ENCODE measurements around the gene GAMT.

The GAMT gene

GRCh38 chr19:1365319-1366269 lies 35.7 kb downstream of the GAMT start:
- DNase-seq (ENCODE audit: low read depth, low spot score), result no peak

DNA sequence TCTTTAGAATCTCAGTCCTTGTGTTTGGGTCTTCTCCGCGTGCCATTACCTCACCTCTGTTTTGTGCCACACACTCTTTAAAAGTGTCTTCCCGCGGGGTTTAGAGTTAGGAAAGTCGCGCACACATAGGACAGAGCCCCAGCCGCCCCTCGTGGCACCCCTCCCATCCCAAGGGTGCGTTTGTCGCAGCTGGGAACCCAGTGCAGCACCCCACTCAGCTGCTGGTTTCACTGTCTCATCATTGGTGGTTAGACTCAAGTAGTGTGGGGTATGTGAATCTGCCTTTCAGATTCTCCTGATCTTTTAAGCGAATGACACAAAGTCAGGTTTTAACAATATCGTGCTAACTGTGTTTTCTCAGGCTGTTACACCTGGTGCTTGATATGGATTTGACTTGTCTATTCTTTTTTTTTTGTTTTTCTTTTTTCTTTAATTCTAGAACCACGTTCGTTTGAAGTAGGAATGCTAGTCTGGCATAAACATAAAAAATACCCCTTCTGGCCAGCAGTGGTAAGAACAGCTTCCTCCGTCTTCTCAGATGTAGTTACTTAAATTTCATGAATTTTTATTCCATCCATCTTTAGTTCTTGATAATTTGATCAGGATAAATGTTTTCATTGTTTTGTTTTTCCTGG lies 37.2 kb downstream of the GAMT start:
- DNase-seq (ENCODE audit: low read depth, low spot score), result no peak

DNA sequence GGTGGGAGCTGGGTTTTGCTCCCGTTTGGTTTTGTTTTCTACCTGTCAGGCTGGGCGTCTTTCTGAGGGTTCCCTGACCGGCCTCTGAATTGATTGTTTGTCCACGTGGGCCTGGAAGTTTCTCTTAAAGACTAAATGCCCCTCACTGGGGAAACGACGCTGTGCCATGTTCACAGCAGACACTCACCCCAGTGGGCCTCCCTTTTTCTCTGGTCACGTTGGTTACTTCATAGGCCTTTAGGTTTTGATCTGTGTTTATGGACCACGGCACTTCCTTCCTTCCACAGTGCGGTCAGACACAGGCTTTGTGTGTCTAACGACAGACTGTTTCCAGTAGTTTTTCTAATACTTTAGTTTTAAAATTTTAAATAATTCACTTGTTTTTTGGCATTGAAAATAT lies 37.7 kb downstream of the GAMT start:
- no peak for DNase-seq (ENCODE audit: low read depth, low spot score)

- DNase-seq (ENCODE audit: low read depth, low spot score), result no peak
Observed at GRCh38 chr19:1362387-1363257, 38.7 kb downstream of the GAMT start.

- peak; percentile 44 for DNase-seq (ENCODE audit: low read depth, low spot score)
Observed at GRCh38 chr19:1361601-1362386, 39.5 kb downstream of the GAMT start.

DNA sequence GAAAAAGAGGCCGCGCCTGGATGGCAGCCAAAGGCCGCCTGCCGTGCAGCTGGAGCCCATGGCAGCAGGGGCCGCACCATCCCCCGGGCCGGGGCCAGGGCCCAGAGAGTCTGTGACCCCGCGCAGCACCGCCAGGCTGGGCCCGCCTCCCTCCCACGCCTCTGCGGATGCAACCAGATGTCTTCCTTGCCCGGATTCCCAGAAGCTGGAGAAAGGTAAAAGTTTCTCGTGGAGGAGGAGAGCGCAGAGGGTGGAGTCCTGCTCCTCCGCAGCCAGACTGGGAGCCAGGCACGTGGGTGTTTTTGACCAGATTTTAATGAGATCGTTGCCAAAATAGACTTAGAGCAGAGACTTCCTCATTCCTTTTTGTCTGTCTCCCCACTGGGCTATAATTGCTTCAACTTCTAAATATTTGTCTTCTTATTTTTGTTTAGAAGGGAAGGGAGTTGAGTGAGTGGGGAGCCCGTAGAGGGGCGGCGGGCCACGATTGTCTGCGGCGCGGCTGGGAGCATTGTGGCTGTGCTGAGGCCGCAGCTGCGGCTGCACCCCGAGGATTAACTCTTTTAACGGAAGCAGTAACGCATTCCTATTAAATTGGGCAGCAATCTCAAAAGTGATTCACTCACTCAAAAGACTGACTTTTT lies 40.4 kb downstream of the GAMT start:
- no peak for DNase-seq (ENCODE audit: low read depth, low spot score)

DNA sequence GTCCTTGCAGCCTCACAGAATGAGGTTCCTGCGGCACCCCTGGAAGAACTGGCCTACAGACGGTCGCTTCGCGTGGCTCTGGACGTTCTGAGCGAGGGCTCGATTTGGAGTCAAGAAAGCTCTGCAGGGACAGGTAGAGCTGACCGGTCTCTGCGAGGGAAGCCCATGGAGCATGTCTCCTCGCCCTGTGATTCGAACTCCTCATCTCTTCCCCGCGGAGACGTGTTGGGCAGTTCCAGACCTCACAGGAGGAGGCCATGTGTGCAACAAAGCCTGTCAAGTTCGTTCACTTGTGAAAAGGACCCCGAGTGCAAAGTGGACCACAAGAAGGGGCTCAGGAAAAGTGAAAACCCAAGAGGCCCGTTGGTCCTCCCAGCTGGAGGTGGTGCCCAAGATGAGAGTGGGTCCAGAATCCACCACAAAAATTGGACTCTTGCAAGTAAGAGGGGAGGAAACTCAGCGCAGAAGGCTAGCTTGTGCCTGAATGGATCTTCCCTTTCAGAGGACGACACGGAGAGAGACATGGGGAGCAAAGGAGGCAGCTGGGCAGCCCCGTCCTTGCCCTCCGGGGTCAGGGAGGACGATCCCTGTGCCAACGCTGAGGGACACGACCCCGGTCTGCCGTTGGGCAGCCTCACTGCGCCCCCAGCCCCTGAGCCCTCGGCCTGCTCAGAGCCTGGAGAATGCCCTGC lies 41.1 kb downstream of the GAMT start:
- DNase-seq (ENCODE audit: low read depth, low spot score), result no peak

GRCh38 chr19:1357531-1358109 lies 43.7 kb downstream of the GAMT start:
- DNase-seq (ENCODE audit: low read depth, low spot score), result no peak

DNA sequence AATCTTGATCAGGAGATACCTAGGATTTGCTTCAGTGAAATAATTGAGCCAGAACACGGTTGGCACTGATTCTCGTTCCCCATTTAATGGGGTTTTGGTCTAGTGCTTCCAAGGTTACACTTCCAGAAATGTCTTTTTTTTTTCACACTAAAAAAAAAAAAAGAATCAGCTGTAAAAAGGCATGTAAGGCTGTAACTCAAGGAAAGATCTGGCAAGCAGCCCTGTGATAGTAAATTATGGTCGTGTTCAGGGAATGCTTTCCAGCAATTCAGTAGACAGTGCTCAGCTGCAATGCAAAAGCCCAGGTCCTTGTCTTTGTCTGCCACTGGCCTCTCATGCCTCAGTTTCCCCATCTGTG lies 44.9 kb downstream of the GAMT start:
- DNase-seq (ENCODE audit: low read depth, low spot score), result no peak

DNA sequence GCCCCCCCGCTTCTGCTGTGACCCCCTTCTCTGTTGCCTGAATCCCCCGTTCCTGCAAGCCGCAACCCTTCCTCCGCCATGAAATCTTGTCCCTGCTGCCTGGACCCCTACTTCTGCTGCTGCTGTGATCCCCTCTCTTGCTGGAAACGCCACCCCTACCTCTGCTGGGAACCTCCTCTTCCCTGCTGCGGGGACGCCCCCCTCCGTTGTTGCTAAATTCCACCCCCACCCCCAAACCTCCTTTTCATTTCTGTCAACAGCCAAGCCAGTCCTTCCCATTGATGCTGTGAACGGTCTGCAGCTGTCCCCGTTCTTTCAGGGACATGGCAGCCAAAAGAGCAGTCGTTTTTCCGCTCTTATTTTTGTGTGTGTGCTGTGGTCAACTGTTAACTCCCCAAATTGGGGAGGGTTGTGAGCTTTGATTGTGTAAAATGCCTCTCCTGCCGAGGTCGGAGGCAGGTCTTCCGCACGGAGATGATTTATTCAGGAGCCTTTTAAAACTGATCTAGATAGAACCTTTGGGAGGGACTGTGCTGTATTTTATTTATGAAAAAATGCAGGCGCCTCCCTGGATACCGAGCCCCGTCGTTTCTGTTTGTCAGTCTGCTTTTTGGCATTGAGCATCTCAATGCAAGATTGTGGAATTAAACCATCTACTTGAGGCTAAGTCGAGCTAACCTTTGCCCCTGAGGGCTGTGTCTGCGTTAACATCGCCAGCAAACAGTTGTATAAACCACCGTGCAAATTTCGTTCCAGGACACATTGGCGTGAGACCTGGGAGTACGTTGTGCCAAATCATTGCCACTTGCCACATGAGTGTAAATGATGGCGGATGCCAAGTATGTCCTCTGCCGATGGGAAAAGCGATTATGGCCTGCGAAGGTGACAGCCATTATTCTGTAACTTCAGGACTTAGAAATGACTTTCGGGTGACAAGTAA lies 45.5 kb downstream of the GAMT start:
- no peak for DNase-seq (ENCODE audit: low read depth, low spot score)

- no peak for DNase-seq (ENCODE audit: low read depth, low spot score)
Observed at GRCh38 chr19:1354970-1355567, 46.3 kb downstream of the GAMT start.

DNA sequence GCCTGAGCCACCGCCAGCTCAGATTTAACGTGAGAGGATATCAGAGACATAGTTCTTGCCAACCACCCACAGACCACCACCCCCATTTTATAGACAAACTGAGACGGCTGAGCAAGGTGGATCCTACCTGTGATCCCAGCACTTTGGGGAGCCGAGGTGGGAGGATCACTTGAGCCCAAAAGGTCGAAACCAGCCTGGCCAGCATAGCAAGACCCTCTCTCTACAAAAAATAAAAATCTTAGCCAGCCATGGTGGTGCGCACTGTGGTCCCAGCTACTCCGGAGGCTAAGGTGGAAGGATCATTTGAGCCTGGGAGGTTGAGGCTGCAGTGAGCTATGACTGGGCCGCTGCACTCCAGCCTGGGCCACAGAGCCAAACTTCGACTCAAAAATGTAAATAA lies 48.2 kb downstream of the GAMT start:
- DNase-seq (ENCODE audit: low read depth, low spot score), result no peak

DNA sequence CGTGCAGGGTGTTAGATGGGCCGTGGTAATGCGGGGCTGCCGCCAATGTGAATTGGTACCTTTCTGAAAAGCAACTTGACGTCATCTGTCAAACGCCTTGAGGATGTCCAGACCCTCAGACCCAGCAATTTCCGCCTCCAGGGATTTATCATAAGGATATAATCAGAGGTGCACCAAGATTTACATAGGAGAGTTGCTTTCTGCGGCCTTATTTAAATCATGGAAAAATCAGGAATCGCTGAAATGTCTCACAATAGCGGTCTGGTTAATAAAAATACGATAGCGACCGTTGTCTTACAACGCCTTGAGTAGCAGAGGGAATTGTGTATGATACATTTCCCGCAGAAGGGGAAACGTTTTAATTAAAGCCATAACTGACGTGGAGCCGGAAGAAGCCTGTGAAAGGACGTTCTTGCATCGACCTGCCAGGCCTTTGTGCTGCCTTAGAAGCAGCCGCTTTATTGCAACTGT lies 49.9 kb downstream of the GAMT start:
- no peak for DNase-seq (ENCODE audit: low read depth, low spot score)

DNA sequence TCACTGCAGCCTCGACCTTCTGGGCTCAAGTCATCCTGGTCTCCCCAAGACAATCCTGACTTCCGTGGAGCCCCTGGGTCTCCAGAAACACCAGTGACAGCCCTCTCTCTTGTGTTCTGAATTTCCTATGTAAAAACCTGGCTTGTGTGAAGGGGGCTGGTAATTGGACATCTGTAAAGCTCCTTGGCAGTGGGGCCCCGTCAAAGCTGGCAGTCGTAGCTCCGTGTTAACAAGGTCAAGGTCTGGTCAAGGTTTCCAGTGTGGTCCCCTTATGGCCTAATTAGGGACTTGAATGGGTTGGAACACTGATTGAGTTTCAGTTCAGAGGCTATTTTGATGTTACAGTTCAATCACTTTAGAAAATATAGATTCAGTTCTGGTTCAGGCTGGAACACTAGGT lies 50.5 kb downstream of the GAMT start:
- no peak for DNase-seq (ENCODE audit: low read depth, low spot score)

GRCh38 chr19:1349211-1349610 lies 52.1 kb downstream of the GAMT start:
- no peak for DNase-seq (ENCODE audit: low read depth, low spot score)

Measured in brain pericyte (primary cell).